NCI-H187 (cell line): ENCODE data around the gene KRT39.
"Not testable (repeated sequence)": the region's sequence is repeated elsewhere in the genome, so short reads cannot be mapped to it uniquely, and the experiment has no call there.

Source experiments
- DNase-seq, 2 experiments: peaks; one replicate each; lab custom pipeline; 2025; lab: John Stamatoyannopoulos, UW

The KRT39 gene

GRCh38 chr17:40938981-40939380 lies 27.8 kb downstream of the KRT39 start:
- no peak for DNase-seq

- DNase-seq: no peak
These were observed 29.3 kb downstream of the KRT39 start, which contains the start of gene KRT23 for GRCh38 chr17:40937384-40937819. Gene KRT23, minus strand, starts transcription at chr17:40937646. Its CDS starts 1,043 bp downstream, at chr17:40936603.

GRCh38 chr17:40936976-40937375 lies 29.8 kb downstream of the KRT39 start:
- DNase-seq: no peak

GRCh38 chr17:40936437-40936971 lies 30.2 kb downstream of the KRT39 start:
- DNase-seq: no peak

- DNase-seq: no peak
These were observed 31.1 kb downstream of the KRT39 start for GRCh38 chr17:40935624-40936023.

- no peak for DNase-seq
These were observed 34.1 kb downstream of the KRT39 start for GRCh38 chr17:40932608-40933007.

- DNase-seq: no peak
These were observed 35.4 kb downstream of the KRT39 start for GRCh38 chr17:40931311-40931710.

GRCh38 chr17:40926341-40926740 lies 40.4 kb downstream of the KRT39 start:
- DNase-seq: no peak

GRCh38 chr17:40922239-40922638 lies 44.5 kb downstream of the KRT39 start:
- DNase-seq: no peak

- DNase-seq: no peak
These were observed 45.7 kb downstream of the KRT39 start for GRCh38 chr17:40921026-40921425.

GRCh38 chr17:40917116-40917515 lies 49.6 kb downstream of the KRT39 start:
- not testable (repeated sequence) for DNase-seq

GRCh38 chr17:40916366-40916765 lies 50.4 kb downstream of the KRT39 start:
- DNase-seq: no peak

- DNase-seq: no peak
These were observed 51.0 kb downstream of the KRT39 start for GRCh38 chr17:40915721-40916256.

GRCh38 chr17:40915199-40915661 lies 51.5 kb downstream of the KRT39 start:
- DNase-seq: no peak

GRCh38 chr17:40914075-40914855 lies 52.5 kb downstream of the KRT39 start:
- DNase-seq: no peak

- DNase-seq: no peak
These were observed 54.1 kb downstream of the KRT39 start for GRCh38 chr17:40912486-40913210.

- no peak for DNase-seq
These were observed 56.3 kb downstream of the KRT39 start for GRCh38 chr17:40910441-40910841.

GRCh38 chr17:40909755-40910154 lies 57.0 kb downstream of the KRT39 start:
- no peak for DNase-seq

- peak; percentile 61 to 74 for DNase-seq
These were observed 57.4 kb downstream of the KRT39 start for GRCh38 chr17:40909351-40909750.
